ENCODE measurements around the gene SSX1.
"Not testable (repeated sequence)": the region's sequence is repeated elsewhere in the genome, so short reads cannot be mapped to it uniquely, and the experiment has no call there.

GRCh38 chrX:48214341-48214740 lies 40.9 kb upstream of the SSX1 start:
- not testable (repeated sequence) for TF ChIP-seq CTCF (IDR thresholded peaks at IDR 0.05 in 8 of 11, conservative IDR thresholded peaks at IDR 0.05 in 3 of 11); POLR2AphosphoS5 (IDR thresholded peaks at IDR 0.05)

Data from spleen (tissue), 7 donors.